NB4 (cell line): ENCODE results near the gene PLEKHH2.

Experiments
- POLR2A ChIP-seq: IDR thresholded peaks from 2 replicates; pipeline ENCODE4 v1.6.1; 2011; ENCODE audit warnings: mild to moderate bottlenecking; ENCODE audit not compliant: insufficient read length; ENCODE audit errors: extremely low read depth
- TF ChIP-seq, protein P1 (sequence below): IDR thresholded peaks from one replicate; pipeline ENCODE4 v1.5.1; 2012; ENCODE audit warnings: low read depth, low read length

DNA sequence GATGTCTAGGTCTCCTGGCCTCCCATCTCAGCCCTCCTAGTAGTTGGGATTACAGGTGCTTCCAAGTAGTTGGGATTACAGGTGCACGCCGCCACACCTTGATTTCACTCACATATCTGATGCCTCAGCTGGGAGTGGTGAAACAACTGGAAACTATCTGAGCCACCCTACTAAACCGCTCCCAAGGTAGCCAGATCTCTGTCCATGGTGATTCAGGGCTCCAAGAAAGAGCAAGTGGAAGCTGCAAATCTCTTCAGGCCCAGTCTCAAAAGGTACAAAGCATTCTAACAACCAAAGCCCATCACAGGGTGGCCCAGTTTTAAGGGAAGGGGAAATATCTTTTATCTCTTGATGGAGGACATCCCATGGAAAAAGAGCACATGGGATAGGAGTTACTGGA, 20.2 kb downstream of the PLEKHH2 start:
- TF ChIP-seq, protein P1, sequence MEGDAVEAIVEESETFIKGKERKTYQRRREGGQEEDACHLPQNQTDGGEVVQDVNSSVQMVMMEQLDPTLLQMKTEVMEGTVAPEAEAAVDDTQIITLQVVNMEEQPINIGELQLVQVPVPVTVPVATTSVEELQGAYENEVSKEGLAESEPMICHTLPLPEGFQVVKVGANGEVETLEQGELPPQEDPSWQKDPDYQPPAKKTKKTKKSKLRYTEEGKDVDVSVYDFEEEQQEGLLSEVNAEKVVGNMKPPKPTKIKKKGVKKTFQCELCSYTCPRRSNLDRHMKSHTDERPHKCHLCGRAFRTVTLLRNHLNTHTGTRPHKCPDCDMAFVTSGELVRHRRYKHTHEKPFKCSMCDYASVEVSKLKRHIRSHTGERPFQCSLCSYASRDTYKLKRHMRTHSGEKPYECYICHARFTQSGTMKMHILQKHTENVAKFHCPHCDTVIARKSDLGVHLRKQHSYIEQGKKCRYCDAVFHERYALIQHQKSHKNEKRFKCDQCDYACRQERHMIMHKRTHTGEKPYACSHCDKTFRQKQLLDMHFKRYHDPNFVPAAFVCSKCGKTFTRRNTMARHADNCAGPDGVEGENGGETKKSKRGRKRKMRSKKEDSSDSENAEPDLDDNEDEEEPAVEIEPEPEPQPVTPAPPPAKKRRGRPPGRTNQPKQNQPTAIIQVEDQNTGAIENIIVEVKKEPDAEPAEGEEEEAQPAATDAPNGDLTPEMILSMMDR = no peak
- TF ChIP-seq POLR2A = no peak
